Kidney (tissue), 14 donors: Measurements from ENCODE around the gene ENOX1. TPM values are rescaled to one million over a fixed set of nuclear protein-coding genes. Genes with fewer than 3 reads are reported as not detected.

Experiments used
- DNase-seq, 5 donors: peaks; one replicate each; pipeline ENCODE4 v3.0.0-alpha.2; 2013 to 2020
- FAIRE-seq: peaks from 2 replicates; lab custom pipeline; 2012; peaks lifted over from hg19 to GRCh38; lab: Jason Lieb, UNC
- H3K27ac ChIP-seq, 2 donors: one replicate each; pipeline ENCODE4 v1.7.0; 2013; ENCODE audit warnings: low read depth in 2 of 2, low read length in 2 of 2, inconsistent platforms in 1 of 2
- H3K27me3 ChIP-seq: one replicate; pipeline ENCODE4 v1.7.1; 2013; ENCODE audit warnings: low read length, inconsistent platforms; ENCODE audit not compliant: control insufficient read depth, insufficient read depth
- H3K36me3 ChIP-seq, 3 donors: one replicate each; pipeline versions ENCODE4 v1.7.0 to v1.7.1; 2013; ENCODE audit warnings: low read length in 3 of 3, control low read depth in 1 of 3, inconsistent platforms in 1 of 3; ENCODE audit not compliant: insufficient read depth in 3 of 3, control insufficient read depth in 2 of 3
- H3K4me1 ChIP-seq, 3 donors: one replicate each; pipeline versions ENCODE4 v1.7.0 to v1.7.1; 2013; ENCODE audit warnings: low read length in 3 of 3, inconsistent platforms in 1 of 3, low read depth in 1 of 3; ENCODE audit not compliant: control insufficient read depth in 2 of 3, insufficient read depth in 2 of 3
- H3K4me3 ChIP-seq, 3 donors: one replicate each; pipeline versions ENCODE4 v1.7.0 to v1.8.1; 2013; ENCODE audit warnings: low read length in 3 of 3, control low read depth in 1 of 3, inconsistent platforms in 1 of 3
- H3K9ac ChIP-seq, 3 donors: one replicate each; pipeline versions ENCODE4 v1.7.0 to v1.7.1; 2013; ENCODE audit warnings: low read length in 3 of 3, control low read depth in 1 of 3, inconsistent platforms in 1 of 3
- H3K9me3 ChIP-seq, 3 donors: one replicate each; pipeline versions ENCODE4 v1.7.0 to v1.7.1; 2013; ENCODE audit warnings: low read length in 3 of 3, control low read depth in 1 of 3, inconsistent platforms in 1 of 3; ENCODE audit not compliant: control insufficient read depth in 2 of 3, insufficient read depth in 1 of 3
- CTCF ChIP-seq: IDR thresholded peaks from 3 replicates; pipeline ENCODE4 v1.5.1; 2012; ENCODE audit warnings: mild to moderate bottlenecking, moderate library complexity, borderline replicate concordance; ENCODE audit not compliant: insufficient read depth; ENCODE audit errors: extremely low read depth
- intact Hi-C: fragments of 100-400 bp; cut with DNase I; formaldehyde crosslinking; loops from one replicate; pipeline ENCODE4 v1.11.1; 2022
- polyA plus RNA-seq: library from polyadenylated mRNA; stranded (reverse); fragments of 350-450 nt; fragmentation: Illumina TruSeq; extraction: RNeasy Lipid Tissue Mini Kit (QIAGEN cat#74804); gene quantifications from one replicate; pipeline ENCODE4 v1.2.3, GENCODE V29; 2014; ENCODE audit warnings: low read depth, low replicate concordance; ENCODE audit not compliant: insufficient read depth
- total RNA-seq: library from RNA; stranded (reverse); fragmentation: NEBNext Ultra II Directional; extraction: Animal tissue kit (Norgen Biotek cat#: 25700); gene quantifications from one replicate; pipeline ENCODE4 v1.2.1, GENCODE V29; 2021
- donor health status: control.
- donor health status: control.
- donor health status: control.
- donor health status: control.
- donor health status: control.
- donor health status: DM: yes; HTN: yes; CAD: no.
- donor health status: Normal renal cell carcinoma (clear cell type).

Gene ENOX1
- total and polyA plus RNA-seq, 2 donors from 2014 or later = 4.9 to 6.8 TPM

GRCh38 chr13:43631106-43631505, 155.7 kb downstream of the ENOX1 start:
- Histone ChIP-seq H3K36me3 (no peaks in the 10 kb centered on the region), H3K4me3 (no peak overlapping the region), H3K9ac (no peak overlapping the region), H3K4me1 (no peaks in the 10 kb centered on the region), H3K27me3 (no peaks in the 10 kb centered on the region), H3K27ac (no peak overlapping the region), H3K9me3 (no peaks in the 10 kb centered on the region)
- intact Hi-C loops = no loop called here
- FAIRE-seq = no peak
- DNase-seq = no peak
- no peak for TF ChIP-seq CTCF

GRCh38 chr13:43629691-43630480, 156.9 kb downstream of the ENOX1 start:
- TF ChIP-seq CTCF = no peak

GRCh38 chr13:43626994-43627393, 159.8 kb downstream of the ENOX1 start:
- no peaks in the 10 kb centered on the region for H3K9me3 ChIP-seq
- H3K4me1 ChIP-seq = no peaks in the 10 kb centered on the region
- H3K27ac ChIP-seq = no peak overlapping the region
- intact Hi-C loops = no loop called here
- TF ChIP-seq CTCF = no peak
- no peaks in the 10 kb centered on the region for H3K27me3 ChIP-seq
- FAIRE-seq (no peak), DNase-seq (no peak)
- no peaks in the 10 kb centered on the region for H3K36me3 ChIP-seq
- H3K4me3 ChIP-seq = no peak overlapping the region
- H3K9ac ChIP-seq = no peak overlapping the region

More at GRCh38 chr13:43629691-43630480, 156.9 kb downstream of the ENOX1 start:
- H3K27ac ChIP-seq = no peak overlapping the region
- no peak overlapping the region for H3K4me3 ChIP-seq
- H3K9ac ChIP-seq = no peak overlapping the region
- H3K9me3 ChIP-seq = no peaks in the 10 kb centered on the region
- H3K27me3 ChIP-seq = no peaks in the 10 kb centered on the region
- H3K4me1 ChIP-seq = no peaks in the 10 kb centered on the region
- DNase-seq (no peak), FAIRE-seq (no peak)
- H3K36me3 ChIP-seq = no peaks in the 10 kb centered on the region
- intact Hi-C loops = no loop called here
